Measurements from ENCODE around the gene CDH23. TPM values are rescaled to one million over a fixed set of nuclear protein-coding genes. Genes with fewer than 3 reads are reported as not detected.

Gene CDH23
- total and polyA plus RNA-seq, 2 of the 8 experiments (the other 6 are each of a cell fraction or from before 2014, with no cell fraction given), result 1.9 to 4.9 TPM

DNA sequence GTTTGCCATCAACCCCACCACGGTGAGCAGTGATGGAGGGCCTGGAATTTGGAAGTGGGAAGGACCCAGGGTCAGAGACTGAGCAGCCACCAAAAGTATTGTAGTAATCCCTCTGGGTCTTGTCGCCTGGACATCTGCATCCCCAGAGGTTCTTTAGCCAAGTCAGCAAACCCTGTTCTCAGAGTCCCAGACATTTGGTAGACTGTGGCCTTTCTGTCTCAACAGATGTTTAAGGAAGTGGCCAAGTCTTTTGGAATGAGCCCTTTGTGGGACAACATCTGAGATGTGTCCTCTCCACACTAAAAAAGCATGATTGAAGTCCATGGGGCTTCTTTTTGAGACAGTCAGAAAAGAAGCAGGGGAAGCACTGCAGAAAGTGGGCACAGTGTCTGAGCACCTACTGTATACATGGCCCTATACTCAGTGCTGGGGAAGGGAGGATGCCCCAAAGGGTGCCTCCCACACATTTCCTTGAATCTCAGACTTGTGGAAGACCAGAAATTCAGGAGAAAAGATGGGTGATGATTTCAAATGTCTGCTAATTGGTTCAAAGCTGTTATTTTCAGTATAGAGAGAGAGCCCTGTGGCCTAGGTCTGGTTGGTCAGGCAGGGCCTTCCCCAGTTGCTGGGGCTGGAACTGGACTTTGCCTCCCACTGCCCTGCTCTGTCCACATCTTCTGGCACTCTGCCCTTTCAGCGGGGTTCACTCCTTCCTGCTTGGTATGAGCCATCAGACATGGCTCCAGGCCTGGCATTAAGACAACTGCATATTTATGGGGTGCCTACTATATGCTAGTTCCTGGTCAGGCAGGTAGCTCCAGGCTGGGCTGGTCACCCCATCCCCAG lies 403.1 kb downstream of the CDH23 start (continued):
- no peak for TF ChIP-seq FOSL1 (IDR thresholded peaks at IDR 0.05; ENCODE audit: insufficient read depth, low read depth, low read length)
- TF ChIP-seq, protein P1, sequence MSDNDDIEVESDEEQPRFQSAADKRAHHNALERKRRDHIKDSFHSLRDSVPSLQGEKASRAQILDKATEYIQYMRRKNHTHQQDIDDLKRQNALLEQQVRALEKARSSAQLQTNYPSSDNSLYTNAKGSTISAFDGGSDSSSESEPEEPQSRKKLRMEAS (IDR thresholded peaks at IDR 0.05), result no peak
